GM19455 (cell line): ENCODE measurements around the gene ARHGEF5.
"Not testable (repeated sequence)": the region's sequence is repeated elsewhere in the genome, so short reads cannot be mapped to it uniquely, and the experiment has no call there.

Source experiments
- ATAC-seq: cut with Tn5 transposase; IDR thresholded peaks from one replicate; pipeline ENCODE4 v1.9.1; 2021; ENCODE audit not compliant: unreplicated experiment

ARHGEF5 gene

DNA sequence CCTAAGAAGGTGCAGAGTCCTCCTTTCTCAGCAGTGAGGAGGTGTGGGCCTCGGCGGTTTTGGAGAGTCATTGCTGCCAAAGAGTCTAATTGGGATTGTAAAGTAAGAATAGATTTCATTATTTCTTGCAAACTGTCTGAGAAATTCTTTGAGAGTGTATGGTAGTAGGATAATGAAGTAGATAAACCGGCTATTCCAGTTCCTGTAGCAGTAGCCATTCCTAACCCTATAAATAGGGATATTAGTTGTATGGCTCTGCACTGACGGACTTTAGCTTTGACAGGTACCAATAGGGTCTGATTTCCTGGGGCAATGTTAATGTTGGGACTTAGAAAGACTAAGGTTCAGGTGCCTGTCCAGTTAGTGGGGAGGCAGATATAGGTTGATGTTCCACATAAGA, 63.7 kb downstream of the ARHGEF5 start:
- ATAC-seq = not testable (repeated sequence)

DNA sequence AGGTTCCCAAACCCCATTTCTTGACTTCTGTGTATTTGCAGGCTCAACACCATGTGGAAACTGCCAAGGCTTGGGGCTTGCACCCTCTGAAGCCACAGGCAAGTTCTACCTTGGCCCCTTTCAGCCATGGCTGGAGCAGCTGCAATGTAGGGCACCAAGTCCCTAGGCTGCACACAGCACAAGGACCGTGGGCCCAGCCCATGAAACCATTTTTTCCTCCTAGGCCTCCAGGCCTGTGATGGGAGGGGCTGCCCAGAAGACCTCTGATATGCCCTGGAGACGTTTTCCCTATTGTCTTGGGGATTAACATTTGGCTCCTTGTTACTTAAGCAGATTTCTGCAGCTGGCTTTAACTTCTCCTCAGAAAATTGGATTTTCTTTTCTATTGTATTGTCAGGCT, 72.3 kb downstream of the ARHGEF5 start:
- ATAC-seq = not testable (repeated sequence)

DNA sequence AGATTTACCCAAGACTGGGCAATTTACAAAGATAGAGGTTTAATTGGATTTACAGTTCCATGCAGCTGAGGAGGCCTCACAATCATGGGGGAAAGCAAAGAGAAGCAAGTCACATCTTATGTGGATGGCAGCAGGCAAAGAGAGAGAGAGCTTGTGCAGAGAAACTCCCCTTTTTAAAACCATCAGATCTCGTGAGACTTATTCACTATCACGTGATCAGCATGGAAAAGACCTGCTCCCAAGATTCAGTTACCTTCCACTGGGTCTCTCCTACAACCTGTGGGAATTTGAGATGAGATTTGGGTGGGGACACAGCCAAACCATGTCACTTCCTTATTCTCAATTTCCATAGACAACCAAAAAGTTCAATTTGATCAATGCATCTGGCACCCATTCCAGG, 73.2 kb downstream of the ARHGEF5 start:
- ATAC-seq = no peak
